HEK293T (cell line): Measurements from ENCODE around the gene MUC4.

ENCODE experiments used
- CTCF ChIA-PET: fragments of 350-600 bp; formaldehyde crosslinking; extraction: SDS; loops from one replicate; lab custom pipeline; 2021; ENCODE audit warnings: antibody characterized with exemption, inconsistent platforms; lab: Yijun Ruan, JAX
- POLR2A ChIA-PET: fragments of 350-600 bp; formaldehyde crosslinking; extraction: SDS; loops from one replicate; lab custom pipeline; 2020; ENCODE audit warnings: antibody characterized with exemption, inconsistent platforms; lab: Yijun Ruan, JAX
- DNase-seq: peaks from one replicate; pipeline ENCODE4 v3.0.0; 2012; ENCODE audit warnings: mixed read lengths; ENCODE audit errors: extremely low spot score
- ARNT ChIP-seq: fragments of 450-650 bp; IDR thresholded peaks from 2 replicates; pipeline ENCODE4 v1.6.1; 2017; ENCODE audit warnings: mild to moderate bottlenecking
- BHLHE40 ChIP-seq: fragments of 450-650 bp; IDR thresholded peaks from 2 replicates; pipeline ENCODE4 v1.6.1; 2016; ENCODE audit warnings: mild to moderate bottlenecking, moderate library complexity, borderline replicate concordance
- CTBP1 ChIP-seq: fragments of 450-650 bp; IDR thresholded peaks from 2 replicates; pipeline ENCODE4 v1.6.1; 2016; ENCODE audit warnings: borderline replicate concordance
- ELF4 ChIP-seq: fragments of 450-650 bp; IDR thresholded peaks from 2 replicates; pipeline ENCODE4 v1.6.1; 2017; ENCODE audit warnings: antibody characterized with exemption
- FOXA1 ChIP-seq: fragments of 450-650 bp; IDR thresholded peaks from 2 replicates; pipeline ENCODE4 v1.6.1; 2016; ENCODE audit warnings: mild to moderate bottlenecking
- FOXK2 ChIP-seq: fragments of 450-650 bp; IDR thresholded peaks from 2 replicates; pipeline ENCODE4 v1.6.1; 2016; ENCODE audit warnings: mild to moderate bottlenecking
- FOXM1 ChIP-seq: fragments of 450-650 bp; IDR thresholded peaks from 2 replicates; pipeline ENCODE4 v1.6.1; 2017; ENCODE audit warnings: mild to moderate bottlenecking, borderline replicate concordance
- HDGF ChIP-seq: fragments of 450-650 bp; IDR thresholded peaks from 2 replicates; pipeline ENCODE4 v1.6.1; 2017; ENCODE audit warnings: antibody characterized with exemption, borderline replicate concordance
- L3MBTL2 ChIP-seq: fragments of 450-650 bp; conservative IDR thresholded peaks from 2 replicates; pipeline ENCODE4 v1.6.1; 2016; ENCODE audit warnings: mild to moderate bottlenecking
- LEF1 ChIP-seq: fragments of 450-650 bp; IDR thresholded peaks from 2 replicates; pipeline ENCODE4 v1.6.1; 2017; ENCODE audit warnings: mild to moderate bottlenecking, borderline replicate concordance
- NFRKB ChIP-seq: fragments of 450-650 bp; IDR thresholded peaks from 2 replicates; pipeline ENCODE4 v1.6.1; 2016; ENCODE audit warnings: mild to moderate bottlenecking, moderate library complexity
- PKNOX1 ChIP-seq: fragments of 450-650 bp; IDR thresholded peaks from 2 replicates; pipeline ENCODE4 v1.6.1; 2016
- SP1 ChIP-seq: fragments of 450-650 bp; IDR thresholded peaks from 2 replicates; pipeline ENCODE4 v1.6.1; 2017
- SUZ12 ChIP-seq: fragments of 450-650 bp; IDR thresholded peaks from 2 replicates; pipeline ENCODE4 v1.6.1; 2016; ENCODE audit warnings: mild to moderate bottlenecking
- TARDBP ChIP-seq: fragments of 450-650 bp; IDR thresholded peaks from 2 replicates; pipeline ENCODE4 v1.6.1; 2016
- ZNF384 ChIP-seq: fragments of 450-650 bp; IDR thresholded peaks from 2 replicates; pipeline ENCODE4 v1.6.1; 2016

Gene MUC4

GRCh38 chr3:195849322-195850074 lies 37.8 kb upstream of the MUC4 start:
- TF ChIP-seq NFRKB (no peak), LEF1 (no peak), PKNOX1 (no peak), FOXM1 (no peak), SP1 (no peak), ZNF384 (no peak), FOXA1 (no peak), ARNT (no peak), HDGF (no peak), L3MBTL2 (no peak), BHLHE40 (no peak)
- no peak for DNase-seq
- CTCF ChIA-PET = no interaction called here
- POLR2A ChIA-PET = no interaction called here

- no peak for DNase-seq
- no peak for TF ChIP-seq BHLHE40
- POLR2A ChIA-PET = no interaction called here
- CTCF ChIA-PET = no interaction called here
Measured at GRCh38 chr3:195847055-195847950, 35.6 kb upstream of the MUC4 start.

- TF ChIP-seq HDGF (no peak), ELF4 (no peak), FOXA1 (no peak), PKNOX1 (no peak), ARNT (no peak), TARDBP (no peak), FOXK2 (no peak), ZNF384 (no peak), FOXM1 (no peak), SP1 (no peak), CTBP1 (no peak), L3MBTL2 (no peak)
- DNase-seq = no peak
- ChIA-PET CTCF (no interaction called here), POLR2A (no interaction called here)
Measured at GRCh38 chr3:195845483-195845882, 33.8 kb upstream of the MUC4 start.

GRCh38 chr3:195844671-195845218 lies 33.0 kb upstream of the MUC4 start:
- POLR2A ChIA-PET = no interaction called here
- no peak for DNase-seq
- CTCF ChIA-PET = no interaction called here
- no peak for TF ChIP-seq FOXA1
- no peak for TF ChIP-seq CTBP1
- TF ChIP-seq FOXK2 = no peak
- no peak for TF ChIP-seq ZNF384
- TF ChIP-seq TARDBP = no peak
- no peak for TF ChIP-seq LEF1
- no peak for TF ChIP-seq FOXM1

GRCh38 chr3:195839260-195840010 lies 27.7 kb upstream of the MUC4 start:
- POLR2A ChIA-PET = no interaction called here
- no peak for DNase-seq
- TF ChIP-seq SUZ12 (no peak), CTBP1 (no peak), HDGF (no peak)
- CTCF ChIA-PET = interaction anchor here (0.6 kb wide), 1 partner anchor 1472 kb away, joined by 3 read pairs; no protein-coding TSS in a partner anchor

GRCh38 chr3:195838714-195839113 lies 27.0 kb upstream of the MUC4 start:
- ChIA-PET POLR2A (no interaction called here), CTCF (interaction anchor here (0.6 kb wide), 1 partner anchor 1473 kb away, joined by 3 read pairs; no protein-coding TSS in a partner anchor)
- TF ChIP-seq CTBP1 (no peak), TARDBP (no peak), ARNT (no peak), NFRKB (no peak), FOXM1 (no peak), SUZ12 (no peak), HDGF (no peak), LEF1 (no peak), SP1 (no peak), ZNF384 (no peak), PKNOX1 (no peak), L3MBTL2 (no peak), BHLHE40 (no peak), ELF4 (no peak), FOXK2 (no peak), FOXA1 (no peak)
- DNase-seq = no peak
